A549 (cell line): Measurements from ENCODE around the gene HEYL. TPM values are rescaled to one million over a fixed set of nuclear protein-coding genes. Genes with fewer than 3 reads are reported as not detected.

Experiments used
- ATAC-seq, 2 experiments: fragments of 200-7000 bp in 1 of 2; fragments of >200 bp in 1 of 2; cut with Nextera tagmentation in 1 of 2; cut with Tn5 transposase in 1 of 2; 3 replicates each; pipeline versions ENCODE4 v1.8.0 to v1.9.1; 2018 to 2020; ENCODE audit warnings: mild to moderate bottlenecking in 1 of 2, moderate library complexity in 1 of 2
- CTCF ChIA-PET: fragments of 300-600 bp; sonication (Branson Sonifier 250); formaldehyde crosslinking; extraction: SDS; loops from one replicate; lab custom pipeline; 2021; ENCODE audit warnings: antibody characterized with exemption, inconsistent platforms; lab: Yijun Ruan, JAX
- POLR2A ChIA-PET: fragments of 350-600 bp; formaldehyde crosslinking; extraction: SDS; loops from one replicate; lab custom pipeline; 2021; ENCODE audit warnings: antibody characterized with exemption, inconsistent platforms; lab: Yijun Ruan, JAX
- DNase-seq, 2 experiments: peaks; one replicate each; pipeline versions ENCODE4 v3.0.0 to v3.0.0-alpha.2; 2011 to 2016; ENCODE audit warnings: low read depth in 1 of 2, low spot score in 1 of 2
- FAIRE-seq: peaks from 2 replicates; lab custom pipeline; 2011; peaks lifted over from hg19 to GRCh38; lab: Jason Lieb, UNC
- H3K27ac ChIP-seq, 2 experiments: fragments of >200 bp; sonication (Bioruptor Twin); formaldehyde crosslinking; 3 replicates each; pipeline ENCODE4 v1.5.1; 2016 to 2017
- H3K4me1 ChIP-seq: fragments of >200 bp; sonication (Bioruptor Twin); formaldehyde crosslinking; 3 replicates; pipeline ENCODE4 v1.6.1; 2016
- H3K4me2 ChIP-seq: fragments of >200 bp; sonication (Bioruptor Twin); formaldehyde crosslinking; 3 replicates; pipeline ENCODE4 v1.6.1; 2016
- H3K4me3 ChIP-seq: fragments of >200 bp; sonication (Bioruptor Twin); formaldehyde crosslinking; 3 replicates; pipeline ENCODE4 v1.5.1; 2016
- H3K9me3 ChIP-seq: fragments of >200 bp; sonication (Bioruptor Twin); formaldehyde crosslinking; 3 replicates; pipeline ENCODE4 v1.6.1; 2016
- CHD4 ChIP-seq: fragments of 200-600 bp; sonication (generic); IDR thresholded peaks from 2 replicates; pipeline ENCODE4 v1.6.1; 2016; ENCODE audit warnings: antibody characterized with exemption, mild to moderate bottlenecking, borderline replicate concordance
- EHF ChIP-seq: fragments of 250-450 bp; sonication (Bioruptor Pico); IDR thresholded peaks from 2 replicates; pipeline ENCODE4 v1.5.0; 2020; ENCODE audit warnings: mild to moderate bottlenecking
- EHMT2 ChIP-seq: fragments of 200-600 bp; sonication (generic); IDR thresholded peaks from 2 replicates; pipeline ENCODE4 v1.6.1; 2016; ENCODE audit warnings: antibody characterized with exemption, low read depth, mild to moderate bottlenecking, moderate library complexity
- EP300 ChIP-seq, 2 experiments: fragments of >200 bp; sonication (Bioruptor Twin); formaldehyde crosslinking; IDR thresholded peaks; 2 replicates in 1 of 2; 3 replicates in 1 of 2; pipeline ENCODE4 v1.6.1; 2016 to 2017
- ESRRA ChIP-seq: fragments of 150-350 bp; IDR thresholded peaks from 2 replicates; pipeline ENCODE4 v1.6.1; 2014; ENCODE audit warnings: mild to moderate bottlenecking, low read length, borderline replicate concordance
- FOSL2 ChIP-seq, 2 experiments: fragments of 450-650 bp in 1 of 2; fragments of >200 bp in 1 of 2; sonication (Bioruptor Twin) in 1 of 2; formaldehyde crosslinking; IDR thresholded peaks; 2 replicates each; pipeline versions ENCODE4 v1.5.0 to v1.6.1; 2016 to 2020; ENCODE audit warnings: mild to moderate bottlenecking in 1 of 2, moderate library complexity in 1 of 2
- HDAC2 ChIP-seq: fragments of 200-600 bp; sonication (generic); IDR thresholded peaks from 2 replicates; pipeline ENCODE4 v1.6.1; 2016
- HES2 ChIP-seq: fragments of >200 bp; sonication (Bioruptor Twin); formaldehyde crosslinking; IDR thresholded peaks from 2 replicates; pipeline ENCODE4 v1.6.1; 2016
- HMGXB4 ChIP-seq: fragments of 250-450 bp; sonication (Bioruptor Pico); IDR thresholded peaks from 2 replicates; pipeline ENCODE4 v1.5.0; 2021; ENCODE audit warnings: mild to moderate bottlenecking, moderate library complexity, borderline replicate concordance
- HOXA7 ChIP-seq: fragments of 250-450 bp; sonication (Bioruptor Pico); IDR thresholded peaks from 2 replicates; pipeline ENCODE4 v1.5.0; 2020; ENCODE audit warnings: mild to moderate bottlenecking, moderate library complexity
- HOXB13 ChIP-seq: fragments of 250-450 bp; sonication (Bioruptor Pico); IDR thresholded peaks from 2 replicates; pipeline ENCODE4 v1.5.0; 2020; ENCODE audit warnings: low read depth, mild to moderate bottlenecking, moderate library complexity
- KDM5A ChIP-seq: fragments of 200-600 bp; sonication (generic); IDR thresholded peaks from 2 replicates; pipeline ENCODE4 v1.6.1; 2016; ENCODE audit warnings: antibody characterized with exemption, mild to moderate bottlenecking
- MAZ ChIP-seq: fragments of 150-350 bp; IDR thresholded peaks from 2 replicates; pipeline ENCODE4 v1.6.1; 2014; ENCODE audit warnings: antibody characterized with exemption, low read depth, low read length, borderline replicate concordance
- MYC ChIP-seq: IDR thresholded peaks from 2 replicates; pipeline ENCODE4 v1.6.1; 2012; ENCODE audit warnings: mild to moderate bottlenecking, inconsistent platforms, low read length, improper control_type of control experiment, borderline replicate concordance
- NPAS2 ChIP-seq: fragments of 250-450 bp; sonication (Bioruptor Pico); IDR thresholded peaks from 2 replicates; pipeline ENCODE4 v1.8.0; 2022; ENCODE audit warnings: mild to moderate bottlenecking, moderate library complexity, borderline replicate concordance
- NR3C1 ChIP-seq: fragments of >200 bp; sonication (Bioruptor Twin); formaldehyde crosslinking; IDR thresholded peaks from 3 replicates; pipeline ENCODE4 v1.6.1; 2017
- POLR2AphosphoS2 ChIP-seq: conservative IDR thresholded peaks from 2 replicates; pipeline ENCODE4 v1.6.1; 2012; ENCODE audit warnings: low read length, improper control_type of control experiment, inconsistent platforms
- RAD21 ChIP-seq, 2 experiments: fragments of >200 bp in 1 of 2; sonication (Bioruptor Twin) in 1 of 2; formaldehyde crosslinking in 1 of 2; IDR thresholded peaks in 1 of 2; conservative IDR thresholded peaks in 1 of 2; 2 replicates in 1 of 2; 3 replicates in 1 of 2; pipeline ENCODE4 v1.6.1; 2012 to 2018; ENCODE audit warnings: inconsistent platforms in 1 of 2
- RARB ChIP-seq: fragments of 250-450 bp; sonication (Bioruptor Pico); IDR thresholded peaks from 2 replicates; pipeline ENCODE4 v1.8.0; 2021; ENCODE audit warnings: mild to moderate bottlenecking, moderate library complexity
- RCOR1 ChIP-seq: fragments of 150-350 bp; IDR thresholded peaks from 2 replicates; pipeline ENCODE4 v1.6.1; 2014; ENCODE audit warnings: antibody characterized with exemption, low read length, low read depth
- RNF2 ChIP-seq: fragments of 200-600 bp; sonication (generic); IDR thresholded peaks from 2 replicates; pipeline ENCODE4 v1.6.1; 2016; ENCODE audit warnings: low read depth, mild to moderate bottlenecking, antibody characterized with exemption, moderate library complexity, borderline replicate concordance
- SMC3 ChIP-seq: fragments of >200 bp; sonication (Bioruptor Twin); formaldehyde crosslinking; IDR thresholded peaks from 3 replicates; pipeline ENCODE4 v1.6.1; 2018; ENCODE audit warnings: inconsistent platforms
- TFCP2L1 ChIP-seq: fragments of 250-450 bp; sonication (Bioruptor Pico); IDR thresholded peaks from 2 replicates; pipeline ENCODE4 v1.5.0; 2021; ENCODE audit warnings: mild to moderate bottlenecking
- TP53 ChIP-seq: fragments of 250-450 bp; sonication (Bioruptor Pico); IDR thresholded peaks from 2 replicates; pipeline ENCODE4 v1.5.0; 2021; ENCODE audit warnings: mild to moderate bottlenecking, moderate library complexity
- USF2 ChIP-seq: fragments of 450-650 bp; IDR thresholded peaks from 2 replicates; pipeline ENCODE4 v1.6.1; 2014; ENCODE audit warnings: antibody characterized with exemption
- ZC3H11A ChIP-seq: fragments of 450-650 bp; IDR thresholded peaks from 2 replicates; pipeline ENCODE4 v1.6.1; 2014; ENCODE audit warnings: antibody characterized with exemption, mild to moderate bottlenecking
- ZFP36 ChIP-seq: fragments of 450-650 bp; IDR thresholded peaks from 2 replicates; pipeline ENCODE4 v1.6.1; 2014; ENCODE audit warnings: borderline replicate concordance; ENCODE audit not compliant: partially characterized antibody
- ZNF302 ChIP-seq: fragments of 250-450 bp; sonication (Bioruptor Pico); IDR thresholded peaks from 2 replicates; pipeline ENCODE4 v1.9.0; 2021; ENCODE audit warnings: inconsistent platforms, mild to moderate bottlenecking, moderate library complexity
- ZSCAN20 ChIP-seq: fragments of 250-450 bp; sonication (Bioruptor Pico); IDR thresholded peaks from 2 replicates; pipeline ENCODE4 v1.8.0; 2022; ENCODE audit warnings: mild to moderate bottlenecking, moderate library complexity
- WGBS: methylation state at CpG from one replicate; pipeline ENCODE4 v1.1.6; 2017; ENCODE audit errors: missing lambda C conversion rate; 5-methylcytosine and 5-hydroxymethylcytosine counted together
- polyA plus RNA-seq, 4 experiments: library from polyadenylated mRNA; depleted of rRNA in 3 of 4; stranded (reverse); fragments of >200 nt; fragmentation: RNase III in 1 of 4; extraction: RNeasy Plus Mini Kit Qiagen cat#74134 plus additional on column Dnase treatment in 1 of 4; gene quantifications; 2 replicates in 3 of 4; 3 replicates in 1 of 4; pipeline ENCODE4 v1.2.3, GENCODE V29; 2011 to 2017
- TF ChIP-seq, protein P1 (sequence below): IDR thresholded peaks from 2 replicates; pipeline ENCODE4 v1.6.1; 2012
- TF ChIP-seq, protein P2 (sequence below): fragments of >200 bp; sonication (Bioruptor Twin); formaldehyde crosslinking; IDR thresholded peaks from 3 replicates; pipeline ENCODE4 v1.5.1; 2016
- TF ChIP-seq, protein P3 (sequence below): IDR thresholded peaks from 2 replicates; pipeline ENCODE4 v1.6.1; 2012

HEYL gene
- polyA plus RNA-seq, 2 of the 4 experiments (the other 2 are of a cell fraction): 2.2 to 2.3 TPM

- no peaks in the 10 kb centered on the region for H3K9me3 ChIP-seq
- POLR2A ChIA-PET: no interaction called here
- no peak for DNase-seq
- H3K27ac ChIP-seq: no peak overlapping the region
- TF ChIP-seq CHD4 (no peak), EP300 (IDR thresholded peaks at IDR 0.05) (no peak), RNF2 (no peak), NR3C1 (no peak), TP53 (CRISPR knock-in tag) (no peak), RCOR1 (no peak)
- no peak for FAIRE-seq
- H3K4me2 ChIP-seq: no peak overlapping the region
- no peak for ATAC-seq
- WGBS: 0% methylated on average over 1 of the region's 2 CpGs
- no peak overlapping the region for H3K4me3 ChIP-seq
- CTCF ChIA-PET: interaction anchor here (2.2 to 10.0 kb wide), 2 partner anchors 13 to 16 kb away, joined by 7 to 143 read pairs; partner anchors contain the start of gene NT5C1A
- H3K4me1 ChIP-seq: no peaks in the 10 kb centered on the region
Measured at GRCh38 chr1:39656391-39656790, 16.9 kb upstream of the HEYL start.

GRCh38 chr1:39655578-39656268 is 16.3 kb upstream of the HEYL start:
- FAIRE-seq: no peak
- no peaks in the 10 kb centered on the region for H3K4me1 ChIP-seq

DNA sequence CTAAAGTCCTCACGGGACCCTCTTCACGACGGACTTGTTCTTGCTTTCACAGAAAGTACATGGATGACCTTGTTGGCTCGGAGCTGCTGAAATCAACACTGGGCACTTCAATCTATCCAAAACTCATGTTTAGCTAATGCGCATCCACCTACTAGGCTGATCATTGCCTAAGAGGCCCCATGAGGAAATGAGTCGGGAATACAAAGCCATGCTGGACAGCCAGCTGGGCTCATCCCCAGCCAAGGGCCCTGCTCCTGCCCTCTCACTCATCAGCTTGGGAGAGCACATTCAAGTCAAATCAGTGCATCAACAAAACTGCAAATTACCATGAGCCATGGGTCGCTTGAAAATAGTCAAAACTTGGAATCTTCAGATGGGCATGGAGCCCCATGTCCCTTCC is 14.8 kb upstream of the HEYL start:
- Histone ChIP-seq H3K27ac (no peak overlapping the region), H3K4me3 (no peak overlapping the region), H3K4me2 (no peak overlapping the region), H3K4me1 (no peaks in the 10 kb centered on the region), H3K9me3 (no peaks in the 10 kb centered on the region)
- CTCF ChIA-PET: interaction anchor here (0.8 to 10.0 kb wide), 22 partner anchors 8 to 101 kb away, joined by 3 to 143 read pairs (median 4); partner anchors contain the start of genes HEYL, NT5C1A and PABPC4
- FAIRE-seq (no peak), DNase-seq (no peak), ATAC-seq (no peak)
- POLR2A ChIA-PET: interaction anchor here (0.8 kb wide), 1 partner anchor 48 kb away, joined by 5 read pairs; no protein-coding TSS in a partner anchor
- WGBS: 87% methylated on average over 6 of the region's 7 CpGs
- TF ChIP-seq HOXB13 (CRISPR knock-in tag) (no peak), HES2 (no peak), NPAS2 (CRISPR knock-in tag) (no peak), ZSCAN20 (CRISPR knock-in tag) (no peak), USF2 (no peak), HDAC2 (no peak), RARB (CRISPR knock-in tag) (no peak), EHMT2 (no peak), HMGXB4 (no peak), POLR2AphosphoS2 (no peak), KDM5A (no peak), HOXA7 (CRISPR knock-in tag) (no peak), RCOR1 (no peak)
- TF ChIP-seq, protein P1, sequence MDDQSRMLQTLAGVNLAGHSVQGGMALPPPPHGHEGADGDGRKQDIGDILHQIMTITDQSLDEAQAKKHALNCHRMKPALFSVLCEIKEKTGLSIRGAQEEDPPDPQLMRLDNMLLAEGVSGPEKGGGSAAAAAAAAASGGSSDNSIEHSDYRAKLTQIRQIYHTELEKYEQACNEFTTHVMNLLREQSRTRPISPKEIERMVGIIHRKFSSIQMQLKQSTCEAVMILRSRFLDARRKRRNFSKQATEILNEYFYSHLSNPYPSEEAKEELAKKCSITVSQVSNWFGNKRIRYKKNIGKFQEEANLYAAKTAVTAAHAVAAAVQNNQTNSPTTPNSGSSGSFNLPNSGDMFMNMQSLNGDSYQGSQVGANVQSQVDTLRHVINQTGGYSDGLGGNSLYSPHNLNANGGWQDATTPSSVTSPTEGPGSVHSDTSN: no peak

More at GRCh38 chr1:39655578-39656268, 16.3 kb upstream of the HEYL start:
- WGBS: 58% methylated on average over 5 of the region's 5 CpGs
- TF ChIP-seq SMC3 (no peak), HOXB13 (CRISPR knock-in tag) (no peak), EHF (no peak), ZNF302 (CRISPR knock-in tag) (no peak), ZFP36 (no peak), MYC (no peak), MAZ (no peak), TFCP2L1 (no peak), NR3C1 (no peak), RARB (CRISPR knock-in tag) (no peak), RAD21 (conservative IDR thresholded peaks at IDR 0.05 in 1 of 2, IDR thresholded peaks at IDR 0.05 in 1 of 2) (no peak), ZC3H11A (no peak), ESRRA (no peak), FOSL2 (IDR thresholded peaks at IDR 0.05) (no peak), FOSL2 (CRISPR knock-in tag; IDR thresholded peaks at IDR 0.05) (no peak)
- TF ChIP-seq, protein P2, sequence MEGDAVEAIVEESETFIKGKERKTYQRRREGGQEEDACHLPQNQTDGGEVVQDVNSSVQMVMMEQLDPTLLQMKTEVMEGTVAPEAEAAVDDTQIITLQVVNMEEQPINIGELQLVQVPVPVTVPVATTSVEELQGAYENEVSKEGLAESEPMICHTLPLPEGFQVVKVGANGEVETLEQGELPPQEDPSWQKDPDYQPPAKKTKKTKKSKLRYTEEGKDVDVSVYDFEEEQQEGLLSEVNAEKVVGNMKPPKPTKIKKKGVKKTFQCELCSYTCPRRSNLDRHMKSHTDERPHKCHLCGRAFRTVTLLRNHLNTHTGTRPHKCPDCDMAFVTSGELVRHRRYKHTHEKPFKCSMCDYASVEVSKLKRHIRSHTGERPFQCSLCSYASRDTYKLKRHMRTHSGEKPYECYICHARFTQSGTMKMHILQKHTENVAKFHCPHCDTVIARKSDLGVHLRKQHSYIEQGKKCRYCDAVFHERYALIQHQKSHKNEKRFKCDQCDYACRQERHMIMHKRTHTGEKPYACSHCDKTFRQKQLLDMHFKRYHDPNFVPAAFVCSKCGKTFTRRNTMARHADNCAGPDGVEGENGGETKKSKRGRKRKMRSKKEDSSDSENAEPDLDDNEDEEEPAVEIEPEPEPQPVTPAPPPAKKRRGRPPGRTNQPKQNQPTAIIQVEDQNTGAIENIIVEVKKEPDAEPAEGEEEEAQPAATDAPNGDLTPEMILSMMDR: no peak
- TF ChIP-seq, protein P3, sequence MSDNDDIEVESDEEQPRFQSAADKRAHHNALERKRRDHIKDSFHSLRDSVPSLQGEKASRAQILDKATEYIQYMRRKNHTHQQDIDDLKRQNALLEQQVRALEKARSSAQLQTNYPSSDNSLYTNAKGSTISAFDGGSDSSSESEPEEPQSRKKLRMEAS: no peak
- POLR2A ChIA-PET: no interaction called here
- no peak for ATAC-seq
- no peak overlapping the region for H3K4me2 ChIP-seq
- no peak for DNase-seq
- H3K9me3 ChIP-seq: no peaks in the 10 kb centered on the region
- CTCF ChIA-PET: interaction anchor here (1.3 to 10.0 kb wide), 4 partner anchors 14 to 68 kb away, joined by 3 to 143 read pairs (median 58); partner anchors contain the start of gene NT5C1A
- no peak overlapping the region for H3K4me3 ChIP-seq
- H3K27ac ChIP-seq: no peak overlapping the region
